Stimulated activated naive CD4-positive, alpha-beta T cell treated with Interleukin-2 at 50 U/mL for 16 hours (primary cell): ENCODE measurements around the gene MPHOSPH8.
"Not testable (repeated sequence)": the region's sequence is repeated elsewhere in the genome, so short reads cannot be mapped to it uniquely, and the experiment has no call there.

ENCODE experiments used
- DNase-seq: peaks from one replicate; lab custom pipeline; 2025; lab: John Stamatoyannopoulos, UW

Gene MPHOSPH8

GRCh38 chr13:19685034-19685433 is 51.6 kb downstream of the MPHOSPH8 start:
- no peak for DNase-seq

- no peak for DNase-seq
Observed at GRCh38 chr13:19685437-19685836, 52.0 kb downstream of the MPHOSPH8 start.

- not testable (repeated sequence) for DNase-seq
Observed at GRCh38 chr13:19691447-19691846, 58.0 kb downstream of the MPHOSPH8 start.

- DNase-seq, result no peak
Observed at GRCh38 chr13:19695428-19695827, 62.0 kb downstream of the MPHOSPH8 start.

GRCh38 chr13:19695829-19696228 is 62.4 kb downstream of the MPHOSPH8 start:
- DNase-seq, result no peak

GRCh38 chr13:19700963-19701362 is 67.5 kb downstream of the MPHOSPH8 start:
- DNase-seq, result not testable (repeated sequence)

GRCh38 chr13:19701619-19702018 is 68.2 kb downstream of the MPHOSPH8 start:
- not testable (repeated sequence) for DNase-seq

- DNase-seq, result not testable (repeated sequence)
Observed at GRCh38 chr13:19704256-19704655, 70.8 kb downstream of the MPHOSPH8 start.

- not testable (repeated sequence) for DNase-seq
Observed at GRCh38 chr13:19709039-19709438, 75.6 kb downstream of the MPHOSPH8 start.

- not testable (repeated sequence) for DNase-seq
Observed at GRCh38 chr13:19709782-19710181, 76.3 kb downstream of the MPHOSPH8 start.

GRCh38 chr13:19713186-19713965 is 79.9 kb downstream of the MPHOSPH8 start:
- no peak for DNase-seq

- no peak for DNase-seq
Observed at GRCh38 chr13:19720039-19720438, 86.6 kb downstream of the MPHOSPH8 start.
